ENCODE results near the gene KLHL21. TPM values are rescaled to one million over a fixed set of nuclear protein-coding genes. Genes with fewer than 3 reads are reported as not detected.

KLHL21 gene
- total RNA-seq, 1 experiment from 2014 or later = 17.6 TPM

- Mint-ChIP-seq H3K9me3 (no peaks in the 10 kb centered on the region), H3K4me3 (no peak overlapping the region), H3K4me1 (no peaks in the 10 kb centered on the region), H3K27ac (no peak overlapping the region), H3K36me3 (peaks cover 14% of the 10 kb centered on the region), H3K27me3 (ENCODE audit: low read depth) (no peaks in the 10 kb centered on the region)
- no peak for TF ChIP-seq CREM (CRISPR knock-in tag; IDR thresholded peaks at IDR 0.05)
- TF ChIP-seq, protein P1, sequence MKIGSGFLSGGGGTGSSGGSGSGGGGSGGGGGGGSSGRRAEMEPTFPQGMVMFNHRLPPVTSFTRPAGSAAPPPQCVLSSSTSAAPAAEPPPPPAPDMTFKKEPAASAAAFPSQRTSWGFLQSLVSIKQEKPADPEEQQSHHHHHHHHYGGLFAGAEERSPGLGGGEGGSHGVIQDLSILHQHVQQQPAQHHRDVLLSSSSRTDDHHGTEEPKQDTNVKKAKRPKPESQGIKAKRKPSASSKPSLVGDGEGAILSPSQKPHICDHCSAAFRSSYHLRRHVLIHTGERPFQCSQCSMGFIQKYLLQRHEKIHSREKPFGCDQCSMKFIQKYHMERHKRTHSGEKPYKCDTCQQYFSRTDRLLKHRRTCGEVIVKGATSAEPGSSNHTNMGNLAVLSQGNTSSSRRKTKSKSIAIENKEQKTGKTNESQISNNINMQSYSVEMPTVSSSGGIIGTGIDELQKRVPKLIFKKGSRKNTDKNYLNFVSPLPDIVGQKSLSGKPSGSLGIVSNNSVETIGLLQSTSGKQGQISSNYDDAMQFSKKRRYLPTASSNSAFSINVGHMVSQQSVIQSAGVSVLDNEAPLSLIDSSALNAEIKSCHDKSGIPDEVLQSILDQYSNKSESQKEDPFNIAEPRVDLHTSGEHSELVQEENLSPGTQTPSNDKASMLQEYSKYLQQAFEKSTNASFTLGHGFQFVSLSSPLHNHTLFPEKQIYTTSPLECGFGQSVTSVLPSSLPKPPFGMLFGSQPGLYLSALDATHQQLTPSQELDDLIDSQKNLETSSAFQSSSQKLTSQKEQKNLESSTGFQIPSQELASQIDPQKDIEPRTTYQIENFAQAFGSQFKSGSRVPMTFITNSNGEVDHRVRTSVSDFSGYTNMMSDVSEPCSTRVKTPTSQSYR (CRISPR knock-in tag; IDR thresholded peaks at IDR 0.05) = no peak
- no peak for TF ChIP-seq TCF7 (CRISPR knock-in tag; IDR thresholded peaks at IDR 0.05; ENCODE audit: low read depth)
- TF ChIP-seq IRF2 (CRISPR knock-in tag; IDR thresholded peaks at IDR 0.05; ENCODE audit: borderline replicate concordance, low read depth) = no peak
- TF ChIP-seq SMAD4 (CRISPR knock-in tag; IDR thresholded peaks at IDR 0.05) = no peak
- no peak for TF ChIP-seq GTF2I (CRISPR knock-in tag; conservative IDR thresholded peaks at IDR 0.05)
- ChIA-PET CTCF (interaction anchor here (0.7 to 1.5 kb wide), 2 partner anchors 10 to 67 kb away, joined by 3 read pairs; partner anchors contain the start of gene ZBTB48), POLR2A (no interaction called here)
- DNase-seq (ENCODE audit: low spot score) = no peak
- ATAC-seq = no peak
Observed at GRCh38 chr1:6590046-6590445, 12.6 kb downstream of the KLHL21 start.

DNA sequence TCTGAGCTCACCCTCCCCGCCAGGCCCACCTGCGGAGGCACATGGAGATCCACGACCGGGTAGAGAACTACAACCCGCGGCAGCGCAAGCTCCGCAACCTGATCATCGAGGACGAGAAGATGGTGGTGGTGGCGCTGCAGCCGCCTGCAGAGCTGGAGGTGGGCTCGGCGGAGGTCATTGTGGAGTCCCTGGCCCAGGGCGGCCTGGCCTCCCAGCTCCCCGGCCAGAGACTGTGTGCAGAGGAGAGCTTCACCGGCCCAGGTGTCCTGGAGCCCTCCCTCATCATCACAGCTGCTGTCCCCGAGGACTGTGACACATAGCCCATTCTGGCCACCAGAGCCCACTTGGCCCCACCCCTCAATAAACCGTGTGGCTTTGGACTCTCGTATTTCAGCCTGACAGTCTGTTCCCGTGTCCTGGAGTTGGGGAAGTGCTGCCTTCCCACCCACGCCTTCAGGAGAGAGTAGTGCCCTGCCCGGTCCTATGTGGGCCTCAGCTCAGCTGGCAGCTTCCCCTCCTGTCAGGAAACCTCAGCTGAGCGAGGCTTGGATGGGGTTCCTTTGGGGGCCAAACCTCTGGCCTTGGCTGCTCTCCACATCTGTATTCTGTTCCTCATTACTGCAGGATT is 13.7 kb downstream of the KLHL21 start:
- POLR2A ChIA-PET = interaction anchor here (0.9 kb wide), 1 partner anchor 8 kb away, joined by 3 read pairs; no protein-coding TSS in a partner anchor
- no peak for ATAC-seq
- no peak overlapping the region; the same call in 1 of the 2 replicates for H3K27ac Mint-ChIP-seq
- H3K27me3 Mint-ChIP-seq (ENCODE audit: low read depth) = no peaks in the 10 kb centered on the region
- peaks cover 9% of the 10 kb centered on the region for H3K36me3 Mint-ChIP-seq
- peaks cover 3% of the 10 kb centered on the region; the same call in 1 of the 2 replicates for H3K4me1 Mint-ChIP-seq
- H3K9me3 Mint-ChIP-seq = no peaks in the 10 kb centered on the region
- CTCF ChIA-PET = interaction anchor here (0.8 to 1.5 kb wide), 3 partner anchors 9 to 58 kb away, joined by 3 read pairs; partner anchors contain the start of gene ZBTB48
- H3K4me3 Mint-ChIP-seq = no peak overlapping the region
- DNase-seq (ENCODE audit: low spot score) = no peak
- TF ChIP-seq, protein P2, sequence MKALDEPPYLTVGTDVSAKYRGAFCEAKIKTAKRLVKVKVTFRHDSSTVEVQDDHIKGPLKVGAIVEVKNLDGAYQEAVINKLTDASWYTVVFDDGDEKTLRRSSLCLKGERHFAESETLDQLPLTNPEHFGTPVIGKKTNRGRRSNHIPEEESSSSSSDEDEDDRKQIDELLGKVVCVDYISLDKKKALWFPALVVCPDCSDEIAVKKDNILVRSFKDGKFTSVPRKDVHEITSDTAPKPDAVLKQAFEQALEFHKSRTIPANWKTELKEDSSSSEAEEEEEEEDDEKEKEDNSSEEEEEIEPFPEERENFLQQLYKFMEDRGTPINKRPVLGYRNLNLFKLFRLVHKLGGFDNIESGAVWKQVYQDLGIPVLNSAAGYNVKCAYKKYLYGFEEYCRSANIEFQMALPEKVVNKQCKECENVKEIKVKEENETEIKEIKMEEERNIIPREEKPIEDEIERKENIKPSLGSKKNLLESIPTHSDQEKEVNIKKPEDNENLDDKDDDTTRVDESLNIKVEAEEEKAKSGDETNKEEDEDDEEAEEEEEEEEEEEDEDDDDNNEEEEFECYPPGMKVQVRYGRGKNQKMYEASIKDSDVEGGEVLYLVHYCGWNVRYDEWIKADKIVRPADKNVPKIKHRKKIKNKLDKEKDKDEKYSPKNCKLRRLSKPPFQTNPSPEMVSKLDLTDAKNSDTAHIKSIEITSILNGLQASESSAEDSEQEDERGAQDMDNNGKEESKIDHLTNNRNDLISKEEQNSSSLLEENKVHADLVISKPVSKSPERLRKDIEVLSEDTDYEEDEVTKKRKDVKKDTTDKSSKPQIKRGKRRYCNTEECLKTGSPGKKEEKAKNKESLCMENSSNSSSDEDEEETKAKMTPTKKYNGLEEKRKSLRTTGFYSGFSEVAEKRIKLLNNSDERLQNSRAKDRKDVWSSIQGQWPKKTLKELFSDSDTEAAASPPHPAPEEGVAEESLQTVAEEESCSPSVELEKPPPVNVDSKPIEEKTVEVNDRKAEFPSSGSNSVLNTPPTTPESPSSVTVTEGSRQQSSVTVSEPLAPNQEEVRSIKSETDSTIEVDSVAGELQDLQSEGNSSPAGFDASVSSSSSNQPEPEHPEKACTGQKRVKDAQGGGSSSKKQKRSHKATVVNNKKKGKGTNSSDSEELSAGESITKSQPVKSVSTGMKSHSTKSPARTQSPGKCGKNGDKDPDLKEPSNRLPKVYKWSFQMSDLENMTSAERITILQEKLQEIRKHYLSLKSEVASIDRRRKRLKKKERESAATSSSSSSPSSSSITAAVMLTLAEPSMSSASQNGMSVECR (CRISPR knock-in tag; IDR thresholded peaks at IDR 0.05; ENCODE audit: borderline replicate concordance) = no peak
- TF ChIP-seq EMX1 (CRISPR knock-in tag; IDR thresholded peaks at IDR 0.05) (no peak), TEAD1 (CRISPR knock-in tag; IDR thresholded peaks at IDR 0.05) (no peak), KAT7 (CRISPR knock-in tag; IDR thresholded peaks at IDR 0.05; ENCODE audit: borderline replicate concordance) (no peak), PREB (CRISPR knock-in tag; IDR thresholded peaks at IDR 0.05; ENCODE audit: borderline replicate concordance) (no peak), FOXP1 (CRISPR knock-in tag; IDR thresholded peaks at IDR 0.05; ENCODE audit: borderline replicate concordance) (no peak), RELA (CRISPR knock-in tag; IDR thresholded peaks at IDR 0.05; ENCODE audit: borderline replicate concordance) (no peak), SP1 (CRISPR knock-in tag; conservative IDR thresholded peaks at IDR 0.05) (no peak), ZNF263 (CRISPR knock-in tag; IDR thresholded peaks at IDR 0.05; ENCODE audit: low read depth) (no peak), E2F4 (CRISPR knock-in tag; IDR thresholded peaks at IDR 0.05; ENCODE audit: borderline replicate concordance, low read depth) (no peak), SMAD3 (CRISPR knock-in tag; IDR thresholded peaks at IDR 0.05; ENCODE audit: borderline replicate concordance) (no peak), NFE2L1 (CRISPR knock-in tag; IDR thresholded peaks at IDR 0.05) (no peak)
- TF ChIP-seq, protein P3, sequence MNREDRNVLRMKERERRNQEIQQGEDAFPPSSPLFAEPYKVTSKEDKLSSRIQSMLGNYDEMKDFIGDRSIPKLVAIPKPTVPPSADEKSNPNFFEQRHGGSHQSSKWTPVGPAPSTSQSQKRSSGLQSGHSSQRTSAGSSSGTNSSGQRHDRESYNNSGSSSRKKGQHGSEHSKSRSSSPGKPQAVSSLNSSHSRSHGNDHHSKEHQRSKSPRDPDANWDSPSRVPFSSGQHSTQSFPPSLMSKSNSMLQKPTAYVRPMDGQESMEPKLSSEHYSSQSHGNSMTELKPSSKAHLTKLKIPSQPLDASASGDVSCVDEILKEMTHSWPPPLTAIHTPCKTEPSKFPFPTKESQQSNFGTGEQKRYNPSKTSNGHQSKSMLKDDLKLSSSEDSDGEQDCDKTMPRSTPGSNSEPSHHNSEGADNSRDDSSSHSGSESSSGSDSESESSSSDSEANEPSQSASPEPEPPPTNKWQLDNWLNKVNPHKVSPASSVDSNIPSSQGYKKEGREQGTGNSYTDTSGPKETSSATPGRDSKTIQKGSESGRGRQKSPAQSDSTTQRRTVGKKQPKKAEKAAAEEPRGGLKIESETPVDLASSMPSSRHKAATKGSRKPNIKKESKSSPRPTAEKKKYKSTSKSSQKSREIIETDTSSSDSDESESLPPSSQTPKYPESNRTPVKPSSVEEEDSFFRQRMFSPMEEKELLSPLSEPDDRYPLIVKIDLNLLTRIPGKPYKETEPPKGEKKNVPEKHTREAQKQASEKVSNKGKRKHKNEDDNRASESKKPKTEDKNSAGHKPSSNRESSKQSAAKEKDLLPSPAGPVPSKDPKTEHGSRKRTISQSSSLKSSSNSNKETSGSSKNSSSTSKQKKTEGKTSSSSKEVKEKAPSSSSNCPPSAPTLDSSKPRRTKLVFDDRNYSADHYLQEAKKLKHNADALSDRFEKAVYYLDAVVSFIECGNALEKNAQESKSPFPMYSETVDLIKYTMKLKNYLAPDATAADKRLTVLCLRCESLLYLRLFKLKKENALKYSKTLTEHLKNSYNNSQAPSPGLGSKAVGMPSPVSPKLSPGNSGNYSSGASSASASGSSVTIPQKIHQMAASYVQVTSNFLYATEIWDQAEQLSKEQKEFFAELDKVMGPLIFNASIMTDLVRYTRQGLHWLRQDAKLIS (CRISPR knock-in tag; IDR thresholded peaks at IDR 0.05; ENCODE audit: borderline replicate concordance) = no peak

Measured in WTC11 (cell line).